HG02885 (cell line): ENCODE measurements around the gene MICU1.
"Not testable (repeated sequence)": the region's sequence is repeated elsewhere in the genome, so short reads cannot be mapped to it uniquely, and the experiment has no call there.

Experiments used
- ATAC-seq: cut with Tn5 transposase; IDR thresholded peaks from one replicate; pipeline ENCODE4 v1.9.1; 2021; ENCODE audit warnings: mild to moderate bottlenecking; ENCODE audit not compliant: unreplicated experiment, poor library complexity

Gene MICU1

GRCh38 chr10:72466018-72466417 is 159.9 kb downstream of the MICU1 start:
- no peak for ATAC-seq

GRCh38 chr10:72464438-72464837 is 161.4 kb downstream of the MICU1 start:
- no peak for ATAC-seq

DNA sequence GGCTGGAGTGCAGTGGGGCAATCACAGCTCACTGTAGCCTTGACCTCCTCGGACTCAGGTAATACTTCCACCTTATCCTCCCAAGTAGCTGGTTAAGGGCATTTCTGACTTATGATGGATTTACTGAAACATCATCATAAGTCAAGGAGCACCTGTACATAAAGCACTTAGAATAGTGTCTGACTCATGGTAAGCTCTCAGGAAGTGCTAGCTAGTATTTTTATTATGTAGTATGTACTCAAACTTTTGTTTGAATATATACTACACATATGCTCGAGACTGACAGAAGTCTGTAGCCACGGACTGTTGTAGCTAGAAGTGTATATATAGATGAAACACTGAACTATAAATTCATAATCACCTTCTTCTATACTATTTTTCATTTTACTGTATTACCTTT is 163.6 kb downstream of the MICU1 start:
- ATAC-seq = no peak

DNA sequence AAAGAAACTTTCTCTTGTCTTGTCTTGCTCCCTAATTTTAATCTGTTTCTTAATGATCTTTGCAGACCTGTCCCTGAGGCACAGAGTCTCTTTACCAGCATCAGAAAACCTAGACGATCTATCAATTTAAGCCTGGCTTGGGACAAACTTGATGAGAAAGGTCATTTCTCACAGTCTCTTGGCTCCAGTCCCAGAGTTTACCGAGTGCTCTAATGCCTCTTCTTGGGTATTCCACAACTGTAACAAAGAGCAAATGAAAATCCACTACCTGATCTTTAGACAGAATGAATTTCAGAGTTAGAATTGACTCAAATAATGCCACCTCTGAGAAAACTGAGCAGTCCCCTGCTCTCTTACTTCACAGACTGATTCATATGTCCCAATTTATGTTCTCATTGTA is 164.8 kb downstream of the MICU1 start:
- no peak for ATAC-seq

DNA sequence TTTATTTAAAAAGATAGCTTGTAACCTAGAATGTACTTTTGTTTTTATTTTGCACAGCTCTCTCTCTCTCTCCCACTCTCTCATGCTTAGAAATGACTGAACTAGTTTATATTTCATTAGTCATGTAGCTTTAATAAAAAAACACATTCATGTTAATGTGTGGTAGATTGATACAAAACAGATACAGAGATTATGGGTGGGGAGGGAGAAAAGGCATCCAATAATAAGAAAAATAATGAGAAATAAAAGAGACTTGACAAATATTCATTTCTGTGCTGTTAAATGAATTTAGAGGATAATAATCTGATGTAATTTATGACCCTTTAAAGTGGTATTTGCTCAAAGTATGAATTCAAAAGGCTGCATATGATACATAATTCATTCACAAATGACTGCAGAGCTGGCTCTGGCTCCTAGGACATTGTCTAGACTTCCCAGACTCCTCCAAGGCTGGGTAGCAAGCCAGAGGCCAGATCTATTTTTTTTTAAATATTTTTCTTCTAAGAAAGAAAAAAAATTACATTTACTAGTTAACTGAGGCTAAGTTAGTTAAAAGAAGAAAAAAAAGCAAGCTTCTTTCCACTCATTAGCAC is 165.5 kb downstream of the MICU1 start:
- ATAC-seq = no peak

GRCh38 chr10:72459301-72459700 is 166.6 kb downstream of the MICU1 start:
- no peak for ATAC-seq

GRCh38 chr10:72455889-72456595 is 169.8 kb downstream of the MICU1 start:
- ATAC-seq = no peak

DNA sequence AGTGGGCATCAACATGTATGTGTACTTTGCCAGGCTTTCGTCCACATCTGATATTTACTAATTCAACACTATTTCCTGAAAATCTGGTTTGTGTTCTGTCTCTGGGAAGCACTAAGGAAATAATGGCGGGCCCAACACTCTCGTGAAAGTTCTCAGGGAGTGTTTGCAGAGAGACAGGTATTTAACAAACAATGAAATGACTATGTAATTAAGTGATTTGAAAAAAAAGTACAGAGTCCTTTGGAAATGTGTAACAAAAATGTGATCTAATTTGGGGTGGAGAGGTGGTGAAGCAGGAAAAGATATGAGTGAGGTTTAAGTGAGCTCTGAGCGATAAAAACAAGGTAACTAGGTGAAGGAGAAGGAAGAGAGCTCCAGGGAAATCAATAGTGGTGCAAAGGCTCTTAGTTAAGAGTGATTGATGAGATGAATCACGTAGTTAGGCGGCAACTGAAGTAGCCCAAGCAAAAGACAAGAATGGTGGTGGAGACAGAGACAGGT is 175.9 kb downstream of the MICU1 start:
- ATAC-seq = no peak

DNA sequence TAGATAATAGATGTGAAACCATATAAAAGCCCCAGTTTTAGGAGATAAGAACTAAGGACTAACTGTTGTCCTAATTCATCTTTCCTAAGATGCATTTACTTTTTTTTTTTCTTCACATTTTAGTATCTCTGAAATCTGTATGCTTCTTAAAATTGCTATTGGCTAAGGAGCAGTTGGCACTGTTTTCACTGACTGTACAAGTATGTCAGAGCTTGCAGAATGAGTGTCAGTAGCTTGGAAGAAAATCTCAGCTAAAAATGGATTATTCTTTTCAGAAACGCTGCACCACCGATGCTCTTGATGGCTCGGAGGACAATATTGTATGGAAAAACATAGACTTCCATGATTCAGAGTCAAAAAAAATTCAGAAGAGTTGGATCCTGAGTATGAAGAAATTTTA is 180.0 kb downstream of the MICU1 start:
- no peak for ATAC-seq

DNA sequence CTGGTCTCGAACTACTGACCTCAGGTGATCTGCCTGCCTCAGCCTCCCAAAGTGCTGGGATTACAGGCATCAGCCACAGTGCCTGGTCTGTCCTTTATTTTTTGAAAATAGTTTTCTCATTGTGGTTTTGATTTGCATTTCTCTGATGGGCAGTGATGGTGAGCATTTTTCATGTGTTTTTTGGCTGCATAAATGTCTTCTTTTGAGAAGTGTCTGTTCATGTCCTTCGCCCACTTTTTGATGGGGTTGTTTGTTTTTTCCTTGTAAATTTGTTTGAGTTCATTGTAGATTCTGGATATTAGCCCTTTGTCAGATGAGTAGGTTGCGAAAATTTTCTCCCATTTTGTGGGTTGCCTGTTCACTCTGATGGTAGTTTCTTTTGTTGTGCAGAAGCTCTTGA is 182.9 kb downstream of the MICU1 start:
- ATAC-seq = not testable (repeated sequence)

GRCh38 chr10:72435570-72435969 is 190.3 kb downstream of the MICU1 start:
- no peak for ATAC-seq

DNA sequence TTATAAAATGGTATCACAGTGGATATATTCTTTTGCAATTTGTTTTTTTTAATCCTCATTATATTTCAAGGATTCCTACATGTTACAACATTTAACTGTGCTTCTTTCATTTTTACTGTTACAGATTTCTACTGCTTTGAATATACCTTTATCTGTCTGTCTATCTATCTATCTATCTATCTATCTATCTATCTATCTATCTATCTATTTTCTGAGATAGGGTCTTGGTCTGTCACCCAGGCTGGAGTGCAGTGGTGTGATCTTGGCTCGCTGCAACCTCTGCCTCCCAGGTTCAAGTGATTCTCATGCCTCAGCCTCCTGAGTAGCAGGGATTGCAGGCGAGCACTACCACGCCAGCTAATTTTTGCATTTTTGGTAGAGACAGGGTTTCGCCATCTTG is 194.9 kb downstream of the MICU1 start:
- not testable (repeated sequence) for ATAC-seq

DNA sequence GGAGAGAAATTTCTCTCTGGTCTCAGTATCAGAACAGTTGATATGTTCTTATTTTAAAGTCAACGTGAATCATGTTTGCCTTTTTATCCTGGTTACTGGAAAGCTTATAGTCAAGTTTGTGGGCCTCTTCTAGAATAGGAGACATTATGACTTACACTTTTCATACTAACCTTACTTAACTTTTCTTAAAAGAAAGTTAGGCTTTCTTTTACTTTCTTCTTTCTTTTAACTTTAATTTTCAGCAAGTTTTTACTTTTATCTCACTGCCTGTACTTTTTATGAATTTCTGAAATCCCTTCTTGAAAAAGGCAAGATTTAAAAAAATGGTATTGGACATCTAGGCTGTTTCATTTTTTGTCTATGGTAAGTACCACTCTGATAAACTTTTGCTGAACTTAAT is 195.9 kb downstream of the MICU1 start:
- ATAC-seq = no peak

GRCh38 chr10:72426986-72427385 is 198.9 kb downstream of the MICU1 start:
- no peak for ATAC-seq

GRCh38 chr10:72425133-72425532 is 200.7 kb downstream of the MICU1 start:
- ATAC-seq = no peak

- ATAC-seq = no peak
Observed at GRCh38 chr10:72424561-72424960, 201.3 kb downstream of the MICU1 start.

DNA sequence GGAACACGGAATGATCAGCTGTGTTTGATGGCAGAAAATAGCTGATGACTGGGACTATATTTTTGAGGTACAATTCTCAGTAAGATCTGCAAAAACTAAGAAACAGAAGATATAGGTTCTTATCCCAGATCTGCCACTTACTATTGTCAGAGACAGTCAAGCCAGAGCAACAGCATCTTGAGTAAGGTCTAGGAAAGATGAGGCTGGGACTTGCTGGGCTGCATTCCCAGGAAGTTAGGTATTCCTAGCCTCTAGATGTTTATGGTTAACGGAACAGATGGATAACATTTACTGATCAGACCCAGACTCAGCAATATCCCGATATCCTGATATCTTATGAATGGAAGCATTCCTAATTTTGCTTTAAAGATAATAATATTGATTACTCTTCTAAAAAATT is 202.5 kb downstream of the MICU1 start:
- no peak for ATAC-seq

DNA sequence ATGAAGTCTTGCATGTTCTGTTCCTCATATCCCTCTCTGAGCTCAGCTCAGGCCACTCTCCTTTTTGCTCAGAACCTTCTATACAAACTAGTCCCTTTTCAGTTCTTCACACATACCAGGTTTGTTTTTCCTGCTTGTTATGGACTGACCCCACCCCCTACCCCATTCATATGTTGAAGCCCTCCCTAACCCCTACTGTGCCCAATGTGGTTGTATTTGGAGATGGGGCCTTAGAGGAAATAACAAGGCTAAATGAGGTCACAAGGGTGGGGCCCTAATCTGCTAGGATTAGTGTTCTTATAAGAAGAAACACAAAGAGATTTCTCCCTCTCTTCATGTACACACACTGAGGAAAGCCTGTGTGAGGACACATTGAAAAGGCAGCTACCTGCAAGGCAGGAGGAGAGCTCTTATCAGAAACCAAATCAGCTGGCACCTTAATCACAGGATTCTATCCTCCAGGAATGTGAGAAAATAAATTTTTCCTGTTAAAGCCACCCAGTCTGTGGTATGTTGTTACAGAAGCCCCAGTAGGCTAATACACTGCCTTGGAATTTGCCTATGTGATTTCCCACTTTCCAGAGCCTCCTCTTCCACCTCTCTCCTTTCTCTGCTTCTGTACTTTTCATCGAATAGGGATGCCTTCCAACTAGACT is 203.9 kb downstream of the MICU1 start:
- ATAC-seq = no peak

DNA sequence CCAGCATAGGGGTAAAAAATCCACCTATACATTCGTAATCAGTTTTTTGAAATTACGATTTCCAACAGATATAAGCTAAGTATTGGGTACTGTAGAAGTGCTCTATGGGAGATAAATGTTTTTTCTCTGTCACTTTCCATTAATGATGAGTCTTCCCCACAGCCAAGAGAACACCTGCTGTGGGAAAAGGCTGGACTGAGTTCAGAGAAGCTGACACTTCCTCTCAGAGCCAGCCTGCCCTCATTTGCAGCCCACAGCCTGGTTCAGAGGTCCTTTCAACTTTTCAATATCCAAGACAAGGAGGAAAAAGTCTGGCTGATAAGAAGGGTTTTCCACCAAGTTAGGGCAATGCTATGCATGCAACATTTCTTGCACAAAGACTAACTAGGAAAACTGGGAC is 206.6 kb downstream of the MICU1 start:
- ATAC-seq = no peak

GRCh38 chr10:72418679-72419078 is 207.2 kb downstream of the MICU1 start:
- ATAC-seq = no peak

DNA sequence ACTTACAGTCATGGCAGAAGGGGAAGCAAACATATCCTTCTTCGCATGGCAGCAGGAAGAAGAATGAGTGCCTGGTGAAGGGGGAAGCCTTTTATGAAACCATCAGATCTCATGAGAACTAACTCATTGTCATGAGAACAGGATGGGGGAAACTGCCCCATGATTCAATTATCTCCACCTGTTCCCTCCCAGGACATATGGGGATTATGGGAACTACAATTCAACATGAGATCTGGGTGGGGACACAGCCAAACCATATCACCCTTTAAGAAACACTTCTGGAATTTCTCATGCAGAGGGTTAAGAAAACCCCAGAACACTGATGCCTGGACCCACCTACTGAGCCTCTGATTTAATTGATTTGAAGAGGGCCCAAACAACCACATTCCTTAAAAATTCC is 207.9 kb downstream of the MICU1 start:
- no peak for ATAC-seq

GRCh38 chr10:72416661-72417060 is 209.2 kb downstream of the MICU1 start:
- no peak for ATAC-seq
